Loucy (cell line): Measurements from ENCODE around the gene TAF4B.

Source experiments
- EZH2phosphoT487 ChIP-seq: fragments of 200-600 bp; IDR thresholded peaks from 2 replicates; pipeline ENCODE4 v1.6.1; 2018; ENCODE audit warnings: antibody characterized with exemption, mild to moderate bottlenecking, moderate library complexity, borderline replicate concordance
- TF ChIP-seq, protein P1 (sequence below): fragments of 200-600 bp; sonication (generic); conservative IDR thresholded peaks from 2 replicates; pipeline ENCODE4 v1.5.1; 2014; ENCODE audit warnings: mild to moderate bottlenecking, antibody characterized with exemption, low read length

GRCh38 chr18:26210147-26210546 is 16.1 kb upstream of the TAF4B start:
- TF ChIP-seq, protein P1, sequence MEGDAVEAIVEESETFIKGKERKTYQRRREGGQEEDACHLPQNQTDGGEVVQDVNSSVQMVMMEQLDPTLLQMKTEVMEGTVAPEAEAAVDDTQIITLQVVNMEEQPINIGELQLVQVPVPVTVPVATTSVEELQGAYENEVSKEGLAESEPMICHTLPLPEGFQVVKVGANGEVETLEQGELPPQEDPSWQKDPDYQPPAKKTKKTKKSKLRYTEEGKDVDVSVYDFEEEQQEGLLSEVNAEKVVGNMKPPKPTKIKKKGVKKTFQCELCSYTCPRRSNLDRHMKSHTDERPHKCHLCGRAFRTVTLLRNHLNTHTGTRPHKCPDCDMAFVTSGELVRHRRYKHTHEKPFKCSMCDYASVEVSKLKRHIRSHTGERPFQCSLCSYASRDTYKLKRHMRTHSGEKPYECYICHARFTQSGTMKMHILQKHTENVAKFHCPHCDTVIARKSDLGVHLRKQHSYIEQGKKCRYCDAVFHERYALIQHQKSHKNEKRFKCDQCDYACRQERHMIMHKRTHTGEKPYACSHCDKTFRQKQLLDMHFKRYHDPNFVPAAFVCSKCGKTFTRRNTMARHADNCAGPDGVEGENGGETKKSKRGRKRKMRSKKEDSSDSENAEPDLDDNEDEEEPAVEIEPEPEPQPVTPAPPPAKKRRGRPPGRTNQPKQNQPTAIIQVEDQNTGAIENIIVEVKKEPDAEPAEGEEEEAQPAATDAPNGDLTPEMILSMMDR: no peak
- TF ChIP-seq EZH2phosphoT487: no peak
